ENCODE measurements around the gene COX6B1.
"Not testable (repeated sequence)": the region's sequence is repeated elsewhere in the genome, so short reads cannot be mapped to it uniquely, and the experiment has no call there.

COX6B1 gene

GRCh38 chr19:35643255-35644205, 4.6 kb upstream of the COX6B1 start:
- TF ChIP-seq POLR2A (IDR thresholded peaks at IDR 0.05; ENCODE audit: low read depth, low read length): peak; percentile 81
- FAIRE-seq (no peak), DNase-seq (ENCODE audit: insufficient read length, low spot score) (peak; percentile 94)

DNA sequence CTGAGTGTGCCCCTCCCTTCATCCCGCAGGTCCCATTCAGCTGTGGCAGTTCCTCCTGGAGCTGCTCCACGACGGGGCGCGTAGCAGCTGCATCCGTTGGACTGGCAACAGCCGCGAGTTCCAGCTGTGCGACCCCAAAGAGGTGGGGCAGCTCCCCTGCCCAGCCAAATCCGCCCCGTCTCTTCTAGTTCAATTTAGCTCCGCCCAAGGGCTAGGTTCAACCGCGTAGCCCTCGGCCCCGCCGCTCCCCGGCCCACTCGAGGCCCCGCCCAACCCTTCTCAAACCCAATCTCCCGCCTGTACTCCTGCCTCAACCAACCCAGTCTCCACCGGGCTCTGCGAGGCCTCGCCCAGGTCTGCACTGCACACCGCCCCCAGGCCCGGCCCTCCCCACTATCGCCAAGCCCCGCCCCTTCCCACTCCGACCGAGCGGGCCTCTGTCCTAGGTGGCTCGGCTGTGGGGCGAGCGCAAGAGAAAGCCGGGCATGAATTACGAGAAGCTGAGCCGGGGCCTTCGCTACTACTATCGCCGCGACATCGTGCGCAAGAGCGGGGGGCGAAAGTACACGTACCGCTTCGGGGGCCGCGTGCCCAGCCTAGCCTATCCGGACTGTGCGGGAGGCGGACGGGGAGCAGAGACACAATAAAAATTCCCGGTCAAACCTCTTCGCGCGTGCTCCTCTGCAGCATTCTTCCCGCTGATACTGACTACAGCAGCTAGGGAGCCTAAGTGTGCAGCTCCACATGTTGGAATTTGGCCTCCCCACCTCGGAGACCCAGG, 3.7 kb upstream of the COX6B1 start:
- no peak for FAIRE-seq
- peak; percentile 98 for DNase-seq (ENCODE audit: insufficient read length, low spot score)
- 0 out of 2 replicates have a peak, but pooled peaks have one; percentile 14 for TF ChIP-seq POLR2A (IDR thresholded peaks at IDR 0.05; ENCODE audit: low read depth, low read length)

DNA sequence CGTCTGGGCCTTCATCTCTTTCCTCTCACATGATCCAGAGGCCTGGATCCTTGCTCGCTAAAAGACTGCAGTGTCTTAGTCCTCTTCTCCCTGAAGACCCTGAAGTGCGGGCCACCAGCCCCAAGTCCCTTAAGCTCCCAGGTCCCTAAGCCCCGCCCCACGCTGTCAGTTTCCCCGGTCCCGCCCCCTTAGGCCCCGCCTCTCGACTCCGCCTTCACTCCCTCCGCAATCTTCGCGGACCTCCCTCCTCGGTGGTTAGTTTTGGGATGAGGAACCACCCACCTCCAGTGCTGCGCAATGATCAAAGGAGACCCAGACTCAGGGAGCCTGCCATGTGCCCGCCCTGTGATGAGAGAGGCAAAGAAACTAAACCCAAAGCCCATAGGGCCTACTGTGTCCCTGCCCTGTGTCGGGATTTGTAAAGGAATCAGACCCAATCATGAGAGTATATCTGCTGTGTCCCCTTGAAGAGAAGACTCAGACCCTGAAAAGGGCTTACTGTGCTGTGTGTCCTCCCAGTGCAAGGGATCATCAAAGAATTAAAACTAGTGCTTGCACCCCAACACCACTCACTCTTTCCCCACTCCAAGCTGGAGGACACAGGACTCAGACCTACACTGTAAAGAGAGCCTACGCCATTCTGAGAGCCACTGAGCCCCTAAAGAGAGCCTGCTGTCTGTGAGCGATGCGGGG, 3.0 kb upstream of the COX6B1 start:
- no peak for FAIRE-seq
- TF ChIP-seq POLR2A (IDR thresholded peaks at IDR 0.05; ENCODE audit: low read depth, low read length): no peak
- DNase-seq (ENCODE audit: insufficient read length, low spot score): no peak

DNA sequence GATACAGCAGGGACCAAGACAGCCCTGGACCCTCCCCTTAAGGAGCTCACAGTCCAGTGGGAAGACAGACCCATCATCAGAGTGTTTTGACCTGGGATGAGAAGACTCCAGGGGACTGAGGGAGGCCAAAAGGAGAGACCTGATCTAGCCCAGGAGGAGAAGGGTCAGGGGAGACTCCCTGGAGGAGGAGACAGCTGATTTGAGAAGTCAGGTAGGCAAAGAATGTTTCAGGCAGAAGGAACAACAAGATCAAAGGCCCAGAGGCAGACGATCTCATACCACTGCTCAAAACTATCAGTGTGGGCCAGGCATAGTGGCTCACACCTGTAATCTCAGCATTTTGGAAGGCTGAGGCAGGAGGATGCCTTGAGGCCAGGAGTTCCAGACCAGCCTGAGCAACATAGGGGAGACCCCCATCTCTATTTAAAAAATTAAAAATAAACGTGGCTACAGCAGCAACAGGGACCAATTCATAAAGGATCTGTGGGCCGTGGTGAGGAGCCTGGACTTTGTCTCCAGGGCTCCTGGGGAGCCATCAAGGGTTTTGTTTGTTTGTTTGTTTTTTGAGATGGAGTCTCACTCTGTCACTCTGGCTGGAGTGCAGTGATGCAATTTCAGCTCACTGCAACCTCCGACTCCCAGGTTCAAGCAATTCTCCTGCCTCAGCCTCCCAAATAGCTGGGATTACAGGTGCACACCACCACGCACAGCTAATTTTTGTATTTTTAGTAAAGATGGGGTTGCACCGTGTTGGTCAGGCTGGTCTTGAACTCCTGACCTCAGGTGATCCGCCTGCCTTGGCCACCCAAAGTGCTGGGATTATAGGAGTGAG, 2.2 kb upstream of the COX6B1 start:
- TF ChIP-seq POLR2A (IDR thresholded peaks at IDR 0.05; ENCODE audit: low read depth, low read length): no peak
- FAIRE-seq (no peak), DNase-seq (ENCODE audit: insufficient read length, low spot score) (no peak)

- FAIRE-seq (no peak), DNase-seq (ENCODE audit: insufficient read length, low spot score) (no peak)
- TF ChIP-seq POLR2A (IDR thresholded peaks at IDR 0.05; ENCODE audit: low read depth, low read length): no peak
These were observed 2.5 kb downstream of the COX6B1 start for GRCh38 chr19:35650581-35650980.

DNA sequence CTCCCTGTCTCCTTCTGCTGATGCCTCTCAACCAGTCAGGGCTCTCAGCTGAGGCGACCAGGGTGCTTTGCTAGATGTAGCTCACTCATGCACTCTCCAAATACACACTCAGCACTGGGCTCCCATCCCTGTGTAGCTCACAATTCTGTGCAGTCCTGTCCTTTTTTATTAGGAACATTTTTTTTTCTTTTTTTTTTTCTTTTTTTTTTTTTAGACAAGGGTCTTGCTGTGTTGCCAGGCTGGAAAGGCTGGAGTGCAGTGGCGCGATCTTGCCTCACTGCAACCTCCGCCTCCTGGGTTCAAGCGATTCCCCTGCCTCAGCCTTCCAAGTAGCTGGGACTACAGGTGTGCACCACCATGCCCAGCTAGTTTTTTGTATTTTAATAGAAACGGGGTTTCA, 6.7 kb downstream of the COX6B1 start:
- DNase-seq (ENCODE audit: insufficient read length, low spot score); FAIRE-seq: not testable (repeated sequence)

GRCh38 chr19:35655600-35655999, 7.5 kb downstream of the COX6B1 start:
- FAIRE-seq (no peak), DNase-seq (ENCODE audit: insufficient read length, low spot score) (no peak)
- no peak for TF ChIP-seq POLR2A (IDR thresholded peaks at IDR 0.05; ENCODE audit: low read depth, low read length)

- no peak for TF ChIP-seq POLR2A (IDR thresholded peaks at IDR 0.05; ENCODE audit: low read depth, low read length)
- DNase-seq (ENCODE audit: insufficient read length, low spot score) (no peak), FAIRE-seq (no peak)
These were observed 8.6 kb downstream of the COX6B1 start for GRCh38 chr19:35656700-35657099.

GRCh38 chr19:35657904-35658700, 10.0 kb downstream of the COX6B1 start:
- FAIRE-seq: no peak
- no peak for DNase-seq (ENCODE audit: insufficient read length, low spot score)
- TF ChIP-seq POLR2A (IDR thresholded peaks at IDR 0.05; ENCODE audit: low read depth, low read length): no peak

DNA sequence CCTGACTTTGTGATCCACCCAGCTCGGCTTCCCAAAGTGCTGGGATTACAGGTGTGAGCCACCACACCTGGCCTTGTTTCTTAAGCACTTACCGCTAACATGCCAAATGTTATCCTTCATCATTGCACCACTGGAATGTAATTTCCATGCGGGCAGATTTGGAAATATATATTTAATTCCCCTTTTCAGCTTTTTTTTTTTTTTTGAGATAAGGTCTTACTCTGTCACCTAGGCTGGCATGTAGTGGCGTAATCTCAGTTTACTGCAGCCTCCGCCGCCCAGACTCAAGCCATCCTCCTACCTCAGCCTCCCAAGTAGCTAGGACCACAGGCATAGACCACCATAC, 13.8 kb downstream of the COX6B1 start:
- TF ChIP-seq POLR2A (IDR thresholded peaks at IDR 0.05; ENCODE audit: low read depth, low read length): no peak
- FAIRE-seq (no peak), DNase-seq (ENCODE audit: insufficient read length, low spot score) (no peak)

DNA sequence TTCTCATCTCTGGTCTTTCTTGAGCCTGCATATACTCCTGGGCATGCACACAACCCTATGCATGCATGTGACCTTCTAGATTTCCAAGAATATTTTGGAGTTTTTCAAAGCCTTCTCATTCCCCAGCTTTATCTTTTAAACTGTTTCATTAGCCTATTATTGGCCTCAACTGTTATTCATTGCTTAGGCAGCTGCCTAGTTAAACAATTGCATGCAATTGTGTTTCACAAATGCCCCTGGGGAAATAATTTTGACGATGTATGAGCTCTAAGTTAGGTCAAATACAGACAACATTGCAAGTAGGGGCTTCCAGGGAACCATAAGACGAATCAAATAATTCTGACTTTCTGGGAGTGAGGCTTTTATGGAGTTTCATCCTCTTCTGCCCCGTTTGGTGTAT, 15.9 kb downstream of the COX6B1 start:
- no peak for FAIRE-seq
- DNase-seq (ENCODE audit: insufficient read length, low spot score): no peak
- no peak for TF ChIP-seq POLR2A (IDR thresholded peaks at IDR 0.05; ENCODE audit: low read depth, low read length)

DNA sequence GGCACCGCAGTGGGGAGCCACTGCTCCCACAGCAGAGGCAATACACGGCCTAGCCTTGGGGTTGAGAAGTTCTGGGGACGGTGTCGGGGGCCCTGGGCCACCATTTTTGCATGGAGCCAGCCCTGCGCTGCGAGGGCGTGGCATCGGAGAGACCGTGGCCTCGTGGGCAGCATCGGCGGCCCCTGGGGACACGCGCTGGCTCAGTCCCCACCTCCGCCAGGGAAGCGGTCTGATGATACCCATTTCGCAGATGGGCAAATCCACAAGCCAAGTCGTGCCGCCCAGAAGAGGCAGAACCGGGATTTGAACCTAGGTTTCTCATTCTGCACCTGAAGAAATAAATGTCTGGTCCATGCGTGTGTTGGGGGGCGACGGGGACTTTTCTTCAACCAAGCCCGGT, 17.0 kb downstream of the COX6B1 start:
- no peak for FAIRE-seq
- no peak for TF ChIP-seq POLR2A (IDR thresholded peaks at IDR 0.05; ENCODE audit: low read depth, low read length)
- DNase-seq (ENCODE audit: insufficient read length, low spot score): no peak

GRCh38 chr19:35665604-35666003, 17.5 kb downstream of the COX6B1 start:
- DNase-seq (ENCODE audit: insufficient read length, low spot score) (no peak), FAIRE-seq (no peak)
- TF ChIP-seq POLR2A (IDR thresholded peaks at IDR 0.05; ENCODE audit: low read depth, low read length): no peak

All from H54 (cell line).